GM21515 (cell line): ENCODE results near the gene TTC7B.

Source experiments
- ATAC-seq: cut with Tn5 transposase; IDR thresholded peaks from one replicate; pipeline ENCODE4 v1.9.1; 2021; ENCODE audit not compliant: unreplicated experiment

TTC7B gene

DNA sequence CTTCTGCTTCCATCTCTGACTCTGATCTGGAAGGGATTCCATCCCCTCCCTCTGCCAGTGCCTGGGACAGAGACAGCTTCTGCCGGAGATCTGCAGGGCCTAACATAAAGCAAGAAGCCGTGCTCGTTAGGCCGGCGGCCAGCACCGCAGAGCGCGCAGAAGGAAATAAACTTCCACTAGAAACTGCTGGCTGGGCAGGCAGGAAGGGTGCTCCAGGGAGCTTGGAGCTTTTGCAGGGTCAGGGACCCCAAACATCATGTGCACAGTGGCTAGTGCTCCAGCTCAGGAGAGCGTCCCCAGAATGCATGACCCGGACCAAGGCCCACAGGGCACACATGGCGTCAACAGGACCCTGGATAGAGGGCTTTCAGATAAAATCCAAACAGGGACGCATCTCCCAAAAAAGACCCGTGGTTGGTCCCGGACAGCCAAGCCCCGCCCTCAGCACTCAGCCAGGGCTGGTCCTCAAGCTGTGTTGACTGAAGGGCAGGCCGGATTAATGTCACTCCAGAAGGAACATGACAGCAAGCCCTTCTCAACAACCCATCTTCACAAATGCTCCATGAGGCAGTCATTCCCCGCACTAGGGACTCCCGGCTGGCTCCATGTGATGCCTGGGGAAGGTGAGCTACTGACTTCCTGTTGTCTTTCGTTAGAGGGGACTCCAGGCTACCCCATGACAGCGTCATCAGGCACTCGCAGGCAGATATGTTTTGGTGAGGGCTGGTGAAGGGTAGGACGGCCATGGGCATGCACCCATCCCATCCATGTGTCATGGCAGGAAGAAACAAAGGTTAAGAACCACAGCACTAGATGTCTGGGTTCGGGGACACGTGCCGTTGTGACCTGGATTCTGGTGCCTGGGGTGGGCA, 297.9 kb downstream of the TTC7B start:
- ATAC-seq: no peak

DNA sequence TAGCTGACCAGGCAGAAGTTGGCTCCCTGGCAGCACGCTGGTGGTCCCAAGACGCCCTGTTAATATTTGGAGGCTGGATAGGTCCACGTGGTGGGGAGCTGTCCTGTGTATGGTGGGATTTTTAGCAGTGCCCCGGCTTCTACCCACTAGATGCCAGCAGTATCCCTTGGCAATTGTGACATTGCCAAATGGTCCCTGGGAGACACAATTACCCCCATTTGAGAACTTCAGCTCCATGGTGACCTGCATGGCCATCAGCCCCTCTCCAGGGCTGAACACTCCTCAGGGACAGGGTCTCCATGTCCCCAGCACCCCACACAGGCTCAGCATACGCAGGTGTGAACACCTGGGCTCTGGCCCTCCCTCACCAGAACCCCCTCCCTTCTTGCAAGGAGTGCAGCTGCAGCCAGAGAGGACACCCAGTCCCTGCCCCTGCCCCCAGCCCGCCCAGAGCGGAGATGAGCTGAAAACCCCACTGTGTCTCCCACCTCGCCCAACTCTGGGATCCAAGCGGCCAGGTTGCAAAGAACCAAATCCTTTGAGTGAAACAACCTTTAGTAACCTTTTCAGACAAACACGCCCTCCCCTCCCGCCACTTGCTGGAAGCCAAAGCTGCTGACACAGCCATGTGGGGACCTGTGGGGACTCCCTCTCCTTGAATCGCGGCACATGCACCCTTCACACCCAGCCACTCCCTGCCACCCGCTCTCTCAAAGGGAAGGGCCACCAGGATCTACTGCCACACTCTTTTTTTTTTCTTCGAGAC, 299.0 kb downstream of the TTC7B start:
- no peak for ATAC-seq

GRCh38 chr14:90514566-90514965, 301.7 kb downstream of the TTC7B start:
- ATAC-seq: no peak

DNA sequence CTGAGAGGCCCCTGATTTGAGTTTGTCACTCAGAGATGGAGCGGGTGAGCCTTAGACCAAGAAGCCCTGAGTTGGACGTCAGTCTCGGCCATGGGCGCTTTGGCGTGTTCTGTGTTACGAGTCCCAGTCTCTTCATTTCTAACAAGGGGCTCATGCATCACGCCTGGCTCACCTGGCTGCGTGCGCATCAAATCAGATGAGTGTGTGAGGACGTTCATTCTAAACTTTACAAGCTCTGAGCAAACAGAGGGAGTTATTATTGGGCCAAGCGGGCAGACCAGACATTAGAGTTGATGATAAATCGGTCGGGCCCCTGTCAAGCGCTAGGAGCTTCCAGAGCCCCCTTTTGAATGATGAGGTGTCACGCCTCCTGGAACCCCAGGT, 302.2 kb downstream of the TTC7B start:
- no peak for ATAC-seq

DNA sequence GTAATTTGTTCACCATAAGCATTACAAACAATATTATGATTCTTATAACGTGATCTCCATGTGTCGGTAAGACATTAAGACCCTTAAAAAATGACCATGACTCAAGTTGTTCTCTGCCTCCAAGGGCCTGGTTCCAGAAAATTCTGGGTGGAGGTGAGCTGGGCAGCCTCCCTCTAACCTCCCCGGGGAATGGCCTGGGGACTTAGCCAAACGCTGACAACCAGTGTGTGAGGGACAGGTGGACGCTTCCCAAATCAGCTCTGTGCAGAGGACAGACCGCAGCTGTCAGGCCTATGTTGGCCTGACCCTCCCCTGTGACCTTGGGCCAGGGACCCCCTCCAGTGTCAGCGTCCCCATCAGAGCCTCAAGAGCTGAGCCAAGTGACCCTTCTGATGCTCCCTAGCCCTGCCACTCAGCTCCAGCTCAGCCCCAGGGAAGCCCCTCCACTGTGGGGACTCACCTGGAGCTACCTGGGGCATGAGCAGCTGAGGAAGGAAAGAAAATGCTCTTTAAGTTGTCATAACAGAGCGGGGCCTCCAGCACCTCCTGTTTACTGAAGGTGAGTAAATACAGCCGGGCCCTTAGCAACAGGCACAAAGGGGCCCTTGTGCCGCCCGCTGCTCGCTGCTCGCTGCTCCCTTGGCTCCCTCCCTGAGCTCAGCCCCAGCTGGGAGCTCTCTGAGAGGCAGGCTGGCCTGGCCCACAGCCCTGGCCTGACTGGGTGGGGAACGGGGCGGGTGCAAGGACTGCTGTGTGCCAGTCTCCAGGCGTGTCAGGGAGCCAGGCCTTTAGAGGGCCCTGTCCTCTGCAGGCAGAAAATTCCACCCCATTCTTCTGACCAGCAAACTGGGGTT, 302.8 kb downstream of the TTC7B start:
- ATAC-seq: no peak

- no peak for ATAC-seq
Measured at GRCh38 chr14:90512329-90512991, 303.8 kb downstream of the TTC7B start.

- no peak for ATAC-seq
Measured at GRCh38 chr14:90511795-90512328, 304.4 kb downstream of the TTC7B start.

GRCh38 chr14:90511252-90511651, 305.0 kb downstream of the TTC7B start:
- no peak for ATAC-seq

DNA sequence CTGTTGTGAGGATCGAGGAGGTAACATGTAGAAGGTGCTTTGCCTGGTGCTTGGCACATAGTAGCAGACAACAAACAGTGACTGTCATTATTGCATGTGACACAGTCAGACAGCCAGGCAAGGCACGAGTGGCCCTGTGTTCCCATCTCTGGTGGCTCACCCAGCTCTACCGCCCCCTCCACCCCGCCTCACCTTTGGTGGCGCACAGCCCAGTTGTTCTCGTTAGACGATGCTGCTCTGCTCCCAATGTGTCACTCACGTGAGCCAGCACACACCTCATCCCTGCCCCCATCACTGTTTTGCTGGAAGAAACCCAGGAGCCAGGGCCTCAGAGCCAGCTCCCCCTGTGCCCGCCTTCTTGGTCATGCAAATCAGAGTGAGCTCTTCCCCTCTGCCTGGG, 306.1 kb downstream of the TTC7B start:
- no peak for ATAC-seq

GRCh38 chr14:90509403-90509802, 306.8 kb downstream of the TTC7B start:
- no peak for ATAC-seq

DNA sequence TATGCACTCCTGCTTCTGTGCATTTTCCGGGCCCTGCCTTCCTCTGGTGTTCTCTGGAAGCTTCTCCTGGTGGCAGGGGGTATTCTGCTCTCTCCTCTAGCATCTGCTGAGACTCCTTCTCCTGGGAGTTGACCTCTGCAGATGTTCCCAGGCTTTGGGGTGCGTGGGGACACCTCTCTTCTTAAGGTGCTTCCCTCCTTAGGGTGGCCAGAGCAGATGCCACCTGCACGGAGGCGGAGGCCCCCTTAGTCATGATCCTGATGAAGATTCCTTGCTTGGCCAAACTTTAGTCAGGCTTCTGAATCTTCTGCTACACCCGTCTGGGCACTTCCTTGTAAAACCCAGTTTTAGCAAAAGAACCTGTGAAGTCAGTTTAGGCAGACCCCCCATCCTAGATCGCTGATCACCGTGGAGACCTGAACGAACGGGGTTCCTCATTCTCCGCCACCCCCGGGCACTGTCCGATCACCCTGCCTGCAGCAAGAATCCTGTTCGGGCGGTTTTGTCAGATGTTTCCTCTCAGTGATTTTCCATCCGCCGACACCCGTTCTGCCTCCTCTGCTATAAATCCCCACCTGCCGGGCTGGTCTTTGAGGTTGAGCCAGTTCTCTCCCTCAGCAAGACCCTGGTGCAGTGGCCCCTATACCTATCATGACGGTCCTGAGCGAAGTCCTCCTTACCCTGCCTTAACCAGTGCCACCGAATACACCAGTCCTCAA, 307.5 kb downstream of the TTC7B start:
- no peak for ATAC-seq

GRCh38 chr14:90508036-90508435, 308.2 kb downstream of the TTC7B start:
- ATAC-seq: no peak

DNA sequence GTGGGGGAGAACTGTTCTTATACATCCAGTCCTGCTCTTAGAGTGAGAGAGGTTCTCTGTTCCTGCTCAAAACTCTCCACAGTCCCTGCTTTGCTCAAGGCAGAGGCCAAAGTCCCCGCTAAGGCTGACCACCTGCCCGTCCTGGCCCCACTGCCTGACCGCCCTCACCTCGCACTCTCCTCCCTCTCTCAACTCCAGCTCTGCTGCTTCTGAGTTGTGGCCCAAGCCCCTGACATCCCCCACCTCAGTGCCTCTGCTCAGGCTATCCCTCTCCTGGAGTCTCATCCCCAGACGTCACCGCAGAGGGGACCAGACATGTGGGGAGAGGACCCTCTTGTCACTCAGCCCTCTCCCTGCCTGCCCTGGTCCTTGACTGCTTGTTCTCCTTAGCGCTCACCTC, 308.8 kb downstream of the TTC7B start:
- ATAC-seq: no peak

GRCh38 chr14:90506748-90507147, 309.5 kb downstream of the TTC7B start:
- ATAC-seq: no peak

GRCh38 chr14:90505531-90505930, 310.7 kb downstream of the TTC7B start:
- no peak for ATAC-seq

- ATAC-seq: no peak
Measured at GRCh38 chr14:90504643-90505042, 311.6 kb downstream of the TTC7B start.

GRCh38 chr14:90503582-90503981, 312.6 kb downstream of the TTC7B start:
- ATAC-seq: no peak

GRCh38 chr14:90502760-90503159, 313.5 kb downstream of the TTC7B start:
- no peak for ATAC-seq

DNA sequence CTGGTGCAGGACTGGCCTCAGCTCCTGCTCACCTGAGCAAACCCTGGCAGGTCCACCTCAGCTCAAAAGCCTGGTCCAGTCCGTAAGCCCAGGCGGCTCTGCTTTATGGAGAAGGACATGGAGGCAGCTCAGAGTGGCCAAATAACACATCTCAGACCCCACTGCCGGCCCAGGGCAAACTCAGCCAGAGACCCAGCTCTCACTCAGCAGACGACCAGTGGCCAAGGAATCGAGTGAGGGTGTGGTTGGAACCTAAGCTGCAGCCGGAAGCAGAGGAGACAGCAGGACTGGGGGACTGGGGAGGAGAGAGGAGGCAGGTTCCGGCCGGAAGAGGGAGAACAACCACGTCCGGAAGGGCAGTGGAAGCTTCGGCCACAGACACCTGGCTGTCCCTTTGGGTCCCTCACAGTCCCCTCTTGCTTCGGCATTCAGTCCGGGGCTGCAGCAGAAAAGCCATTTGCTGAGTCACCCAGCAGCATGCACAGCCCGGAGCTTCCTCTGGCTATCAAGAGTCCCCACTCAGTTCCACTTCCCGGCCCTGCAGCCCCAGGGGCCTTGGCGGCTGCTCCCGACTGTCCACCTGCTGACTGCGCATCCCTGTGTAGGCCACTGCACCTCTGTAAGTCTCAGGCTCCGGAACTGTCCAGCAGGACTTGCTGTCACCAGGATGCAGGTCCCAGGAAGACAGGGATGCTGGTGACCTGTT, 315.4 kb downstream of the TTC7B start:
- ATAC-seq: no peak
